Measurements from ENCODE around the gene RSPH10B2.
"Not testable (repeated sequence)": the region's sequence is repeated elsewhere in the genome, so short reads cannot be mapped to it uniquely, and the experiment has no call there.

Gene RSPH10B2

DNA sequence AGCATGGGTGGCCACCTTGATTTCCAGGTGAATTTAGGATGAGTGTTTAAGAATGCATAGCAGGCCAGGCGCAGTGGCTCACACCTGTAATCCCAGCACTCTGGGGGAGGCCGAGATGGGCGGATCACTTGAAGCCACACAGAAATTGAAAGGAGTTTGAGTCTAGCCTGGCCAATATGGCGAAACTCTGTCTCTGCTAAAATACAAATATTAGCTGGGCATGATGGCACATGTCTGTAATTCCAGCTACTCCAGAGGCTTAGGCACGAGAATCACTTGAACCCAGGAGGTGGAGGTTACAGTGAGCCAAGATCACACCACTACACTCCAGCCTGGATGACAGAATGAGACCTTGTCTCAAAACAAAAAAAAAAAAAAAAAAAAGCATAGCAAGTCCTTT is 27.6 kb upstream of the RSPH10B2 start:
- not testable (repeated sequence) for H3K27me3 ChIP-seq (ENCODE audit: control insufficient read depth in 5 of 5, insufficient read depth in 4 of 5, low read length in 5 of 5); H3K27ac ChIP-seq (ENCODE audit: low read depth, low read length); H3K9ac ChIP-seq (ENCODE audit: low read length in 5 of 5); H3K4me3 ChIP-seq (ENCODE audit: low read depth in 1 of 5, low read length in 5 of 5); H3K9me3 ChIP-seq (ENCODE audit: control insufficient read depth in 5 of 5, low read length in 5 of 5); H3K36me3 ChIP-seq (ENCODE audit: control insufficient read depth in 5 of 5, insufficient read depth in 5 of 5, low read length in 5 of 5)
- H3K4me1 ChIP-seq (ENCODE audit: control insufficient read depth in 5 of 5, insufficient read depth in 5 of 5, low read length in 5 of 5), result peaks cover 2 to 17% (median 10%) of the 10 kb centered on the region in 5 donors

DNA sequence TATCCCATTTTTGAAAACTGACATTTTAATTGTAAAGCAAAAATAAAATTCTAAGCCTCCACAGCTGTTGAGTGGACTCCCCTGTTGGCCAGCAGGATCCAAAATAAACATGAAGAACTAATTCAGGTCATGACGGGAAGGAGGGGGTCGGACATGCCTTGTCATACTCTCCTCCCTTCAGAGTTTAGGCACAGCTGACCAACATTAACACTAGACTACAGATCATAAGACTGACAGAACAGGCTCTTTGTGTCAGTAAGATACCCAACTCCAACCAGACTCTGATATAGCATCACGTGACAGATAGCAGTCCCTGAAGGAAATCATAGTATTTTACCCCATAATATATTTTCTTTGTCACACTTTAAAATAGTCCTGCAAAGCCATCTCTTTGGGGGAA is 26.2 kb upstream of the RSPH10B2 start:
- Histone ChIP-seq H3K36me3 (ENCODE audit: control insufficient read depth in 5 of 5, insufficient read depth in 5 of 5, low read length in 5 of 5) (peaks cover 0 to 5% (median 0%) of the 10 kb centered on the region in 5 donors), H3K27me3 (ENCODE audit: control insufficient read depth in 5 of 5, insufficient read depth in 4 of 5, low read length in 5 of 5) (no peaks in the 10 kb centered on the region), H3K4me1 (ENCODE audit: control insufficient read depth in 5 of 5, insufficient read depth in 5 of 5, low read length in 5 of 5) (peaks cover 2 to 19% (median 10%) of the 10 kb centered on the region in 5 donors), H3K4me3 (ENCODE audit: low read depth in 1 of 5, low read length in 5 of 5) (no peak overlapping the region), H3K9me3 (ENCODE audit: control insufficient read depth in 5 of 5, low read length in 5 of 5) (no peaks in the 10 kb centered on the region), H3K9ac (ENCODE audit: low read length in 5 of 5) (no peak overlapping the region), H3K27ac (ENCODE audit: low read depth, low read length) (no peak overlapping the region)

DNA sequence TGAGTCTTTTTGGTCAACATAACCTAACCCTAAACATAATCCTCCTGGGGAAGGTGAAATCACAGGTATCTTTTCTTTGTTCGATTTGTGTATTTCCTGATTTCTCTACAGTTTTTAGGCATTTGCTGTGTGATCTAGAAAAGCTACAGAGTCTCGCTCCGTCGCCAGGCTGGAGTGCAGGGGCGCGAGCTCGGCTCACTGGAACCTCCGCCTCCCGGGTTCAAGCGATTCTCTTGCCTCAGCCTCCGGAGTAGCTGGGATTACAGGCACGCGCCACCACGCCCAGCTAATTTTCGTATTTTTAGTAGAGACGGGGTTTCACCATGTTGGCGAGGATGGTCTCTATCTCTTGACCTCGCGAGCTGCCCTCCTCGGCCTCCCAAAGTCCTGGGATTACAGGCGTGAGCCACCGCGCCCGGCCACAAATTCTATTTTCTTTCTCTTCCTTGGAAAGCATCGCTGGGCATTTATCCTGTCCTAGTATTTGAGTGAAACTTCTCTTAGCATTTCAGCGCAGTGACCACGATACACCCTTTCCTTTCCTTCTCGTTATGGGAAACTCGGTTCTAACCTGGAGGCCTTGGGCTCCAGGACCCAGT is 24.9 kb upstream of the RSPH10B2 start:
- peak overlapping the region in 4 of 5 donors; percentile 85 to 93 (median 92) for H3K9ac ChIP-seq (ENCODE audit: low read length in 5 of 5)
- H3K27ac ChIP-seq (ENCODE audit: low read depth, low read length), result peak overlapping the region; percentile 82
- peaks cover 2 to 19% (median 10%) of the 10 kb centered on the region in 5 donors for H3K4me1 ChIP-seq (ENCODE audit: control insufficient read depth in 5 of 5, insufficient read depth in 5 of 5, low read length in 5 of 5)
- H3K36me3 ChIP-seq (ENCODE audit: control insufficient read depth in 5 of 5, insufficient read depth in 5 of 5, low read length in 5 of 5), result peaks cover 0 to 17% (median 5%) of the 10 kb centered on the region in 5 donors
- not testable (repeated sequence) for H3K9me3 ChIP-seq (ENCODE audit: control insufficient read depth in 5 of 5, low read length in 5 of 5); H3K27me3 ChIP-seq (ENCODE audit: control insufficient read depth in 5 of 5, insufficient read depth in 4 of 5, low read length in 5 of 5)
- peak overlapping the region; percentile 76 to 91 (median 81) for H3K4me3 ChIP-seq (ENCODE audit: low read depth in 1 of 5, low read length in 5 of 5)

DNA sequence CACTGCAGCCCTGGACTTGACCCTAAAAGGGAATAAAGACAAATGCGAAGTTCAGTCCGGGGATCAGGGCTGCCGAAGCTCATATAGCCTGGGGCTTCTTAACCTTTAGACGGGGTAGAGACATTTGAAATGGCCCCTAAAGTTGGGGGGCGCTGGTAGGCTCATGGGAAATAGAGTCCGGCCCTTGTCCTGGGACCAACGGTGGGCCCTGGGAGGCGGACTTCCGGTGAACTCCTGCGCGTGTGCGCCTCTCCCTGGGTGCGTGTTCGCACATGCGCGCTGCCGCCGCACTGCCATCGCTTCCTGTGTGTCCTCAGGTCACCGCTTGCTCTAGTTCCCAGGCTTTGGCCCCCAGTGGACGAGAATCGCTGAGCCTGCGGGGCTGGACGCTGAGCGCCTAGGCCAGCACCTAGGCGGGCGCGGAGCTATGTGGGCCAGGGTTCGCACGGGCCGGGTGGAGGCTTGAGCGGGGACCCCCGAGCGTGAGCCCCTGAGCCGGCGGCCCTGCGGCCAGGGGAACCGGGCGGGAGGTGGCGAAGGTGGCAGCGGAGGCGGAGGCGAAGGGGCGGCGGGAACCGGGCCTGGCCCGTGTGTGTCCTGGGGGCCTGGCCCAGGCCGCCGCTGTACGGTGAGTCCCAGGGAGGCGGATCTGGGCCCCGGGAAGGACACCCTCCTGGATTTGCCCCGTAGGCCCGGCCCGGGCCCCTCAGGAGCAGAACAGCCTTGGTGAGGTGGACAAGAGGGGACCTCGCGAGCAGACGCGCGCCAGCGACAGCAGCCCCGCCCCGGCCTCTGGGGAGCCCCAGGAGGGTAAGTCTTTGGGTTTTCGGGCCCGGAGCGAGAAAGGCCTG is 24.2 kb upstream of the RSPH10B2 start:
- Histone ChIP-seq H3K27me3 (ENCODE audit: control insufficient read depth in 5 of 5, insufficient read depth in 4 of 5, low read length in 5 of 5) (no peaks in the 10 kb centered on the region), H3K4me3 (ENCODE audit: low read depth in 1 of 5, low read length in 5 of 5) (peak overlapping the region; percentile 76 to 92 (median 87))

DNA sequence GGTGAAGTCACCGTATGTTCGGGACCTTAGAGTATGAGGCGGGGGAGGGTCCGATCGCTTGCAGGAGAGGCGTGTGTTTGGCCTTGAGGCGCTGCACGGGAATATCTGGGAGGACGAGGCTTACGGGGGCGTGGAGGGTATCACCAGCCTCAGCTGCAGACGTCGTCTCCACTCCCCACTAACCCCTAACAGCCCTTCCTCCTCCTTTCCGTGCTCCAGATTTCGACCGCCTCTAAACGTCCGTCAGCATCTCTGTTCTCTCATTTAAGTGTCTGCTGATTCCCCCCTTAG is 23.6 kb upstream of the RSPH10B2 start:
- peak overlapping the region; percentile 82 for H3K27ac ChIP-seq (ENCODE audit: low read depth, low read length)

More for the DNA sequence above, 24.2 kb upstream of the RSPH10B2 start:
- peaks cover 2 to 19% (median 10%) of the 10 kb centered on the region in 5 donors for H3K4me1 ChIP-seq (ENCODE audit: control insufficient read depth in 5 of 5, insufficient read depth in 5 of 5, low read length in 5 of 5)
- H3K9me3 ChIP-seq (ENCODE audit: control insufficient read depth in 5 of 5, low read length in 5 of 5), result no peaks in the 10 kb centered on the region
- peaks cover 0 to 18% (median 5%) of the 10 kb centered on the region in 5 donors for H3K36me3 ChIP-seq (ENCODE audit: control insufficient read depth in 5 of 5, insufficient read depth in 5 of 5, low read length in 5 of 5)
- H3K27ac ChIP-seq (ENCODE audit: low read depth, low read length), result peak overlapping the region; percentile 82
- H3K9ac ChIP-seq (ENCODE audit: low read length in 5 of 5), result peak overlapping the region; percentile 77 to 93 (median 92)

DNA sequence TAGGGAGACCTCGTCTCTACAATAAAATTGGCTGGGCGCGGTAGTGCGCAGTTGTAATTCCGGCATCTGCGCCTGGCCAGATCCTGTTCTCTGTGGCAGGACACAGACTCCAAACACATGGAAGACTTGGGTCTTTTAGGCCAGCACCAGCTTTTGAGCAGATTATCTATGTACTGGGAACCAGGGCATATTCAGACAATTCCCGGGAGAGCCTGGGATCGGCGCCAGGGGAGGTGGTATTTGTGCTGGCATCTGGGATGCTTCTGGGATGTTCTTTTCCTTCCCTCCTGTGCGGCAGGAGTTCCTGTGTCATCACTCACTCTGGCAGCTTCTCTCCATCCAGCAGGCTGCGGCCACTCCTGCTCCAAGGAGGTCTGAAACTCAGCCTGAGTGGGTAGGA is 15.5 kb upstream of the RSPH10B2 start:
- H3K36me3 ChIP-seq (ENCODE audit: control insufficient read depth in 5 of 5, insufficient read depth in 5 of 5, low read length in 5 of 5), result peaks cover 3 to 38% (median 27%) of the 10 kb centered on the region in 5 donors
- not testable (repeated sequence) for H3K4me3 ChIP-seq (ENCODE audit: low read depth in 1 of 5, low read length in 5 of 5); H3K27me3 ChIP-seq (ENCODE audit: control insufficient read depth in 5 of 5, insufficient read depth in 4 of 5, low read length in 5 of 5); H3K9ac ChIP-seq (ENCODE audit: low read length in 5 of 5); H3K9me3 ChIP-seq (ENCODE audit: control insufficient read depth in 5 of 5, low read length in 5 of 5); H3K27ac ChIP-seq (ENCODE audit: low read depth, low read length); H3K4me1 ChIP-seq (ENCODE audit: control insufficient read depth in 5 of 5, insufficient read depth in 5 of 5, low read length in 5 of 5)

More for the DNA sequence above, 23.6 kb upstream of the RSPH10B2 start:
- H3K27me3 ChIP-seq (ENCODE audit: control insufficient read depth in 5 of 5, insufficient read depth in 4 of 5, low read length in 5 of 5), result no peaks in the 10 kb centered on the region
- H3K9me3 ChIP-seq (ENCODE audit: control insufficient read depth in 5 of 5, low read length in 5 of 5), result no peaks in the 10 kb centered on the region
- peaks cover 0 to 24% (median 8%) of the 10 kb centered on the region in 5 donors for H3K36me3 ChIP-seq (ENCODE audit: control insufficient read depth in 5 of 5, insufficient read depth in 5 of 5, low read length in 5 of 5)
- peak overlapping the region; percentile 76 to 92 (median 87) for H3K4me3 ChIP-seq (ENCODE audit: low read depth in 1 of 5, low read length in 5 of 5)
- peaks cover 2 to 19% (median 10%) of the 10 kb centered on the region in 5 donors for H3K4me1 ChIP-seq (ENCODE audit: control insufficient read depth in 5 of 5, insufficient read depth in 5 of 5, low read length in 5 of 5)
- H3K9ac ChIP-seq (ENCODE audit: low read length in 5 of 5), result peak overlapping the region; percentile 77 to 93 (median 92)

DNA sequence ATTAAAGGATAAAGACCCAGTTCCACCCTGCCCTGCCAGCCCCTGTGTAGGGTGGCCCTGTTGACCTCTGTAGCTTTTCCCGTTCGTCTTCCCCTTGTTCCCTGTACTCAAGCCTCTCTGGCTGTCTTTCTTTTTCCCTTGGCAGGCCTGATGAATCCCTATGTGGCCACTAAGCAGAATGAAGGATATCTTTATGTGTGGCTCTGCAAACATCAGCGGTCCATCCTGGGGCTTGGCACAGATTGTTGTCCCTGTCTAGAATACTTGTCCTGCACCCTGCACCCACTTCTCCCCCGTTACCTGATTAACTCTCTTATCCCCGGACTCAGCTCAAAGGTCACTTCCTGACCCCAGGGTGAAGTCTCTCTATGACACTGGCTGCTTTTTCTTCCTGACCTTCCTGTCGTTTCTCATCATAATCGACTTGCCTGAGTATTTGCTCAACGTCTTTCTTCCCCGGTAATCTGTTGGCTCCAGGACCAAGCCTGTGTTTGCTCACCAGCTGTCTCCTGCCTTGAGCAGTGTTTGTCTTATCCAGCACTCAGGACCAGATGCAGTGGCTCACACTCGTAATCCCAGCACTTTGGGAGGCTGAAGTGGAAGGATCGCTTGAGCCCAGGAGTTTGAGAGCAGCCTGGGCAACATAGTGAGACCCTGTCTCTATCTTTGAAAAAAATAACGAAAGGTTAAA is 9.3 kb upstream of the RSPH10B2 start:
- H3K9ac ChIP-seq (ENCODE audit: low read length in 5 of 5); H3K9me3 ChIP-seq (ENCODE audit: control insufficient read depth in 5 of 5, low read length in 5 of 5); H3K4me3 ChIP-seq (ENCODE audit: low read depth in 1 of 5, low read length in 5 of 5); H3K27me3 ChIP-seq (ENCODE audit: control insufficient read depth in 5 of 5, insufficient read depth in 4 of 5, low read length in 5 of 5); H3K27ac ChIP-seq (ENCODE audit: low read depth, low read length); H3K4me1 ChIP-seq (ENCODE audit: control insufficient read depth in 5 of 5, insufficient read depth in 5 of 5, low read length in 5 of 5): not testable (repeated sequence)
- H3K36me3 ChIP-seq (ENCODE audit: control insufficient read depth in 5 of 5, insufficient read depth in 5 of 5, low read length in 5 of 5), result peaks cover 0 to 12% (median 5%) of the 10 kb centered on the region in 5 donors

DNA sequence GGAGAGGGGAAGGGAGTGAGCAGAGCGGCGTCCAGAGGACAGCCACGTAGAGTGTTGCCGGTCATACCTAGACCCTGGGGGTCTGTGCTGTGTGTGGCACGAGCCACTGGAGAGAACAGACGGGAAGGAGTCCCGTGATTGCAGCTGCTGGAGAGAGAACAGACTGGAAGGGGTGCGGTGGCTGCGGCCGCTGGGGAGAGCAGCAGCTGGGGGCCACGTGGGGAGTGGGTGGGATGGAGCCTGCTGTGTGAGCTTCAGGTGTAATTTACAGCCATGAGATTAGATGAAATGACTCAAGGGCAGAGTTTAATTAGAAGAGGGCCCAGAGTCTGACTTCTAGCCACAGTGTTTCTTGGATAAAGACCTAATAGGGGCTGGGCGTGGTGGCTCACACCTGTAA is 4.6 kb upstream of the RSPH10B2 start:
- H3K9ac ChIP-seq (ENCODE audit: low read length in 5 of 5); H3K9me3 ChIP-seq (ENCODE audit: control insufficient read depth in 5 of 5, low read length in 5 of 5); H3K36me3 ChIP-seq (ENCODE audit: control insufficient read depth in 5 of 5, insufficient read depth in 5 of 5, low read length in 5 of 5); H3K4me1 ChIP-seq (ENCODE audit: control insufficient read depth in 5 of 5, insufficient read depth in 5 of 5, low read length in 5 of 5); H3K27ac ChIP-seq (ENCODE audit: low read depth, low read length); H3K27me3 ChIP-seq (ENCODE audit: control insufficient read depth in 5 of 5, insufficient read depth in 4 of 5, low read length in 5 of 5); H3K4me3 ChIP-seq (ENCODE audit: low read depth in 1 of 5, low read length in 5 of 5): not testable (repeated sequence)

DNA sequence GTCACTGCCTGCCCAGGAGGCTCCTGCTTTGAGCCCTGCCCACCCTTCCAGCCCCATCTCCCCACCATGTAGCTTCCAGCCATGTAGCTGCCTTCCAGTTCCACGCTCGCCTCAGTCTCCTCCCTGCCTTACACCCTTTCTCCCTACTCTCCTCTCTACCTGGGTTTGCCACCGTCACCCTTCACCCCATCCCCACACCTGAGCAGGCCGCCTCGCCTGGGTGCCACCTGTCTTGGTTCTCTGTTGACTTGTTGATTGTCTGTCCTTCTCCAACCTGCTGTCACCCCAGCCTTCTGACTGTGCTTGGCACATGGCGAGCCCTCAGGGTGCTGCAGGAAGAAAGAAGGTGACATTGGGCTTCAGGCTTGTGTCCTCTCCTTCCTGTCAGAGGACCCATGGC is 3.7 kb upstream of the RSPH10B2 start:
- not testable (repeated sequence) for H3K4me3 ChIP-seq (ENCODE audit: low read depth in 1 of 5, low read length in 5 of 5); H3K4me1 ChIP-seq (ENCODE audit: control insufficient read depth in 5 of 5, insufficient read depth in 5 of 5, low read length in 5 of 5); H3K9ac ChIP-seq (ENCODE audit: low read length in 5 of 5); H3K27ac ChIP-seq (ENCODE audit: low read depth, low read length); H3K9me3 ChIP-seq (ENCODE audit: control insufficient read depth in 5 of 5, low read length in 5 of 5); H3K36me3 ChIP-seq (ENCODE audit: control insufficient read depth in 5 of 5, insufficient read depth in 5 of 5, low read length in 5 of 5); H3K27me3 ChIP-seq (ENCODE audit: control insufficient read depth in 5 of 5, insufficient read depth in 4 of 5, low read length in 5 of 5)

DNA sequence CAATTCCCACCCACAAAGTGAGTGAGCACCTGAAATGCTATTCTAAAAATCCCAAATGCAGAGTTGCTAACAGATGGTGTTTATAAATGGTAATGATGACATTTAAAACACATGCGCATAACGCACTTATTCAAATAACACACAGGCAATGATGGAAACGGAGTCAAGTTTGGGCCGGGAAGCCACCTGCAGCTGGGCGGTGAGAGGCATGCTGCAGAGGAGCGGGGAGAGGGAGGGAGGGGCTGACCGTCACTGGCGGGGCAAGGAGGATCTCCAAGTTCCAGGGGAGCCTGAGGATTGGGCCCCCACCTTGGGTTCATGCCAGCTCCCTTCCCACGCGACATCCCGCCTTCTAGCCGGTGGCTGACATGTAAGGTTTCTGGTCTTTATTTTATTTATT is 7.3 kb downstream of the RSPH10B2 start:
- not testable (repeated sequence) for H3K9me3 ChIP-seq (ENCODE audit: control insufficient read depth in 5 of 5, low read length in 5 of 5); H3K27ac ChIP-seq (ENCODE audit: low read depth, low read length); H3K36me3 ChIP-seq (ENCODE audit: control insufficient read depth in 5 of 5, insufficient read depth in 5 of 5, low read length in 5 of 5); H3K4me3 ChIP-seq (ENCODE audit: low read depth in 1 of 5, low read length in 5 of 5); H3K27me3 ChIP-seq (ENCODE audit: control insufficient read depth in 5 of 5, insufficient read depth in 4 of 5, low read length in 5 of 5); H3K4me1 ChIP-seq (ENCODE audit: control insufficient read depth in 5 of 5, insufficient read depth in 5 of 5, low read length in 5 of 5); H3K9ac ChIP-seq (ENCODE audit: low read length in 5 of 5)

Measured in subcutaneous abdominal adipose tissue (tissue), 5 donors.